IPS-20b (cell line): ENCODE measurements around the gene MRPS18B.
A peak's percentile ranks its signal among the peaks of the same experiment; 100 is the strongest.

Experiments used
- H3K27ac ChIP-seq: one replicate; pipeline ENCODE4 v1.5.1; 2013; ENCODE audit warnings: low read length
- H3K27me3 ChIP-seq: 2 replicates; pipeline ENCODE4 v1.6.1; 2013; ENCODE audit warnings: mild to moderate bottlenecking, low read length, inconsistent platforms; ENCODE audit not compliant: insufficient read depth
- H3K36me3 ChIP-seq: 2 replicates; pipeline ENCODE4 v1.6.1; 2013; ENCODE audit warnings: low read depth, mild to moderate bottlenecking, inconsistent platforms, low read length, moderate library complexity; ENCODE audit not compliant: insufficient read depth
- H3K4me1 ChIP-seq: 2 replicates; pipeline ENCODE4 v1.6.1; 2013; ENCODE audit warnings: mild to moderate bottlenecking, control low read depth, inconsistent platforms, low read length, moderate library complexity; ENCODE audit not compliant: insufficient read depth
- H3K4me3 ChIP-seq: 2 replicates; pipeline ENCODE4 v1.5.1; 2013; ENCODE audit warnings: mild to moderate bottlenecking, low read length, inconsistent platforms
- H3K9ac ChIP-seq: 2 replicates; pipeline ENCODE4 v1.6.1; 2013; ENCODE audit warnings: low read depth, mild to moderate bottlenecking, inconsistent platforms, low read length, moderate library complexity
- H3K9me3 ChIP-seq: 2 replicates; pipeline ENCODE4 v1.6.1; 2013; ENCODE audit warnings: mild to moderate bottlenecking, low read depth, low read length, inconsistent platforms; ENCODE audit not compliant: insufficient read depth

The MRPS18B gene

GRCh38 chr6:30672445-30673253, 55.0 kb downstream of the MRPS18B start, which contains the start of gene DHX16:
Gene DHX16, minus strand, starts transcription at chr6:30673006. Its CDS starts 165 bp downstream, at chr6:30672841.
- Histone ChIP-seq H3K27ac (no peak within 1 kb of the TSS), H3K9ac (peak within 1 kb of the TSS; percentile 85), H3K27me3 (no peaks in the 10 kb centered on the region), H3K4me1 (no peaks in the 10 kb centered on the region), H3K4me3 (peak within 1 kb of the TSS; percentile 96), H3K9me3 (no peaks in the 10 kb centered on the region), H3K36me3 (peaks cover 35% of the 10 kb centered on the region)
